Parathyroid adenoma (tissue), 2 donors: ENCODE measurements around the gene TPSD1.
A peak's percentile ranks its signal among the peaks of the same experiment; 100 is the strongest.

ENCODE experiments used
- H2AFZ ChIP-seq: fragments of 300-600 bp; sonication (generic); one replicate; pipeline ENCODE4 v1.7.0; 2017; ENCODE audit warnings: antibody characterized with exemption, mild to moderate bottlenecking
- H3K27ac ChIP-seq: fragments of 300-600 bp; sonication (generic); one replicate; pipeline ENCODE4 v1.7.0; 2017
- H3K27me3 ChIP-seq: fragments of 300-600 bp; sonication (generic); one replicate; pipeline ENCODE4 v1.7.0; 2017; ENCODE audit warnings: low read length; ENCODE audit not compliant: control insufficient read depth, insufficient read depth
- H3K36me3 ChIP-seq: fragments of 300-600 bp; sonication (generic); one replicate; pipeline ENCODE4 v1.7.0; 2017; ENCODE audit warnings: low read length; ENCODE audit not compliant: control insufficient read depth, insufficient read depth
- H3K4me1 ChIP-seq: fragments of 300-600 bp; sonication (generic); one replicate; pipeline ENCODE4 v1.7.0; 2017; ENCODE audit warnings: control low read depth
- H3K4me2 ChIP-seq: fragments of 300-600 bp; sonication (generic); one replicate; pipeline ENCODE4 v1.7.0; 2017; ENCODE audit warnings: low read length
- H3K4me3 ChIP-seq: fragments of 300-600 bp; sonication (generic); one replicate; pipeline ENCODE4 v1.7.0; 2017; ENCODE audit warnings: low read depth, low read length
- H3K79me2 ChIP-seq: fragments of 300-600 bp; sonication (generic); one replicate; pipeline ENCODE4 v1.7.0; 2017; ENCODE audit warnings: control low read depth
- H3K9ac ChIP-seq: fragments of 300-600 bp; sonication (generic); one replicate; pipeline ENCODE4 v1.7.0; 2017; ENCODE audit warnings: mild to moderate bottlenecking
- H3K9me3 ChIP-seq: fragments of 300-600 bp; sonication (generic); one replicate; pipeline ENCODE4 v1.7.0; 2017; ENCODE audit warnings: low read length; ENCODE audit not compliant: control insufficient read depth
- CTCF ChIP-seq: fragments of 300-600 bp; sonication (generic); IDR thresholded peaks from one replicate; pipeline ENCODE4 v1.7.0; 2017; ENCODE audit warnings: antibody characterized with exemption, mild to moderate bottlenecking
- donor health status: primary hyperparathyroidism.

TPSD1 gene

GRCh38 chr16:1256874-1257322 is 1.0 kb downstream of the TPSD1 start:
- H3K27ac ChIP-seq = no peak overlapping the region
- no peak overlapping the region for H3K4me3 ChIP-seq
- H3K79me2 ChIP-seq = no peaks in the 10 kb centered on the region
- no peak overlapping the region for H2AFZ ChIP-seq
- no peak overlapping the region for H3K9ac ChIP-seq
- peaks cover 6% of the 10 kb centered on the region for H3K27me3 ChIP-seq
- no peaks in the 10 kb centered on the region for H3K9me3 ChIP-seq
- H3K4me2 ChIP-seq = no peak overlapping the region
- no peaks in the 10 kb centered on the region for H3K36me3 ChIP-seq
- no peak for TF ChIP-seq CTCF
- H3K4me1 ChIP-seq = no peaks in the 10 kb centered on the region

GRCh38 chr16:1257561-1258224 is 1.8 kb downstream of the TPSD1 start:
- Histone ChIP-seq H3K4me1 (no peaks in the 10 kb centered on the region), H3K4me2 (no peak overlapping the region), H3K9ac (no peak overlapping the region), H3K36me3 (no peaks in the 10 kb centered on the region), H3K27ac (no peak overlapping the region), H3K9me3 (no peaks in the 10 kb centered on the region), H3K27me3 (peaks cover 6% of the 10 kb centered on the region), H3K4me3 (no peak overlapping the region), H3K79me2 (no peaks in the 10 kb centered on the region), H2AFZ (no peak overlapping the region)
- TF ChIP-seq CTCF = no peak

GRCh38 chr16:1258225-1258600 is 2.3 kb downstream of the TPSD1 start:
- no peak for TF ChIP-seq CTCF
- no peak overlapping the region for H3K4me2 ChIP-seq
- H2AFZ ChIP-seq = no peak overlapping the region
- H3K36me3 ChIP-seq = no peaks in the 10 kb centered on the region
- H3K4me1 ChIP-seq = no peaks in the 10 kb centered on the region
- H3K4me3 ChIP-seq = no peak overlapping the region
- no peak overlapping the region for H3K27ac ChIP-seq
- no peaks in the 10 kb centered on the region for H3K79me2 ChIP-seq
- no peak overlapping the region for H3K9ac ChIP-seq
- peaks cover 6% of the 10 kb centered on the region for H3K27me3 ChIP-seq
- H3K9me3 ChIP-seq = no peaks in the 10 kb centered on the region

GRCh38 chr16:1258906-1259759 is 3.3 kb downstream of the TPSD1 start:
- Histone ChIP-seq H3K79me2 (no peaks in the 10 kb centered on the region), H3K36me3 (no peaks in the 10 kb centered on the region), H2AFZ (no peak overlapping the region), H3K27me3 (peaks cover 6% of the 10 kb centered on the region), H3K9me3 (no peaks in the 10 kb centered on the region), H3K4me2 (peak overlapping the region; percentile 46), H3K4me3 (peak overlapping the region; percentile 1), H3K27ac (no peak overlapping the region), H3K4me1 (no peaks in the 10 kb centered on the region), H3K9ac (no peak overlapping the region)
- TF ChIP-seq CTCF = no peak
